Measurements from ENCODE around the gene SCMH1. TPM values are rescaled to one million over a fixed set of nuclear protein-coding genes. Genes with fewer than 3 reads are reported as not detected.
A peak's percentile ranks its signal among the peaks of the same experiment; 100 is the strongest.

Gene SCMH1
- total and polyA plus RNA-seq, 10 donors: 8.6 to 40.5 (median 26.1) TPM

DNA sequence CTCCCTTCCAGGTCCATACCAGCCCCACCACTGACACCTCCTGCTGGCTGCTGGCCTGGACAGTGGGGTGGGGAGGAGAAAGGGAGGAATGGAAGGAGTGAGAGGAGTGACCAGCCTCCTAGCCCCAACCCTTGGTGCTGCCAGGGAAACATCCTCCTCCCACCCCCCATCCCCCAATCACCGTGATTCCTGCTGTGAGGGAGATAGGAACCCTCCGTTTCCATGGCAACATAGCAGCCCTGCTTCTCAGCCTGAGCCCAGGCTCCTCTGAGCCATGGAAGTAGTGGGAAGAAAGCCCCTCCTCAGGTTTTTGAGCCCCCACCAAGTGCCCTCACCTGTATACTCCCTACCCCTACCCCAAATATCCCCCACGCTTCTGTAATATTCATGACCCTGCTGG is 44.4 kb upstream of the SCMH1 start:
- Histone ChIP-seq H3K27ac (no peak overlapping the region), H3K9me3 (no peaks in the 10 kb centered on the region), H3K36me3 (no peaks in the 10 kb centered on the region), H3K4me1 (peaks cover 0 to 43% (median 12%) of the 10 kb centered on the region in 6 donors), H3K4me3 (no peak overlapping the region), H3K27me3 (replicated peaks in 1 of 7) (peaks cover 0 to 56% (median 0%) of the 10 kb centered on the region in 7 donors)
- DNase-seq: no peak
- intact Hi-C loops (cut with DNase I; ENCODE audit: low total_unique reads): no loop called here
- TF ChIP-seq, protein P1, sequence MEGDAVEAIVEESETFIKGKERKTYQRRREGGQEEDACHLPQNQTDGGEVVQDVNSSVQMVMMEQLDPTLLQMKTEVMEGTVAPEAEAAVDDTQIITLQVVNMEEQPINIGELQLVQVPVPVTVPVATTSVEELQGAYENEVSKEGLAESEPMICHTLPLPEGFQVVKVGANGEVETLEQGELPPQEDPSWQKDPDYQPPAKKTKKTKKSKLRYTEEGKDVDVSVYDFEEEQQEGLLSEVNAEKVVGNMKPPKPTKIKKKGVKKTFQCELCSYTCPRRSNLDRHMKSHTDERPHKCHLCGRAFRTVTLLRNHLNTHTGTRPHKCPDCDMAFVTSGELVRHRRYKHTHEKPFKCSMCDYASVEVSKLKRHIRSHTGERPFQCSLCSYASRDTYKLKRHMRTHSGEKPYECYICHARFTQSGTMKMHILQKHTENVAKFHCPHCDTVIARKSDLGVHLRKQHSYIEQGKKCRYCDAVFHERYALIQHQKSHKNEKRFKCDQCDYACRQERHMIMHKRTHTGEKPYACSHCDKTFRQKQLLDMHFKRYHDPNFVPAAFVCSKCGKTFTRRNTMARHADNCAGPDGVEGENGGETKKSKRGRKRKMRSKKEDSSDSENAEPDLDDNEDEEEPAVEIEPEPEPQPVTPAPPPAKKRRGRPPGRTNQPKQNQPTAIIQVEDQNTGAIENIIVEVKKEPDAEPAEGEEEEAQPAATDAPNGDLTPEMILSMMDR (IDR thresholded peaks at IDR 0.05 in 8 of 11, conservative IDR thresholded peaks at IDR 0.05 in 3 of 11): no peak
- TF ChIP-seq POLR2AphosphoS5 (IDR thresholded peaks at IDR 0.05): no peak
- TF ChIP-seq POLR2A (IDR thresholded peaks at IDR 0.05): no peak
- 45 to 75% (median 67%) methylated on average over 3 of the region's 3 CpGs for WGBS, 5 donors

- no peaks in the 10 kb centered on the region for H3K9me3 ChIP-seq
- 49 to 81% (median 74%) methylated on average over 4 of the region's 4 CpGs for WGBS, 5 donors
- DNase-seq: no peak
- H3K4me1 ChIP-seq: peaks cover 0 to 43% (median 12%) of the 10 kb centered on the region in 6 donors
- no peaks in the 10 kb centered on the region for H3K36me3 ChIP-seq
- no peak overlapping the region for H3K27ac ChIP-seq
- TF ChIP-seq POLR2A (IDR thresholded peaks at IDR 0.05) (no peak), POLR2AphosphoS5 (IDR thresholded peaks at IDR 0.05) (no peak)
- TF ChIP-seq, protein P1 (IDR thresholded peaks at IDR 0.05 in 8 of 11, conservative IDR thresholded peaks at IDR 0.05 in 3 of 11): no peak
- H3K4me3 ChIP-seq: no peak overlapping the region
- H3K27me3 ChIP-seq (replicated peaks in 1 of 7): peaks cover 0 to 49% (median 0%) of the 10 kb centered on the region in 7 donors
- intact Hi-C loops (cut with DNase I; ENCODE audit: low total_unique reads): no loop called here
Observed at GRCh38 chr1:41285818-41286217, 43.7 kb upstream of the SCMH1 start.

GRCh38 chr1:41284121-41284520 is 42.0 kb upstream of the SCMH1 start:
- TF ChIP-seq POLR2A (IDR thresholded peaks at IDR 0.05) (no peak), POLR2AphosphoS5 (IDR thresholded peaks at IDR 0.05) (no peak)
- TF ChIP-seq, protein P1 (IDR thresholded peaks at IDR 0.05 in 8 of 11, conservative IDR thresholded peaks at IDR 0.05 in 3 of 11): no peak
- Histone ChIP-seq H3K36me3 (no peaks in the 10 kb centered on the region), H3K27ac (peak overlapping the region in 3 of 8 donors; percentile 27 to 62 (median 54)), H3K27me3 (replicated peaks in 1 of 7) (peaks cover 0 to 36% (median 0%) of the 10 kb centered on the region in 7 donors), H3K9me3 (no peaks in the 10 kb centered on the region), H3K4me1 (peaks cover 0 to 43% (median 12%) of the 10 kb centered on the region in 6 donors), H3K4me3 (no peak overlapping the region)
- DNase-seq: no peak
- WGBS, 5 donors: 69 to 79% (median 77%) methylated on average over 2 of the region's 2 CpGs
- intact Hi-C loops (cut with DNase I; ENCODE audit: low total_unique reads): loop anchor here (5.0 kb wide), 1 partner anchor 133 kb away; no protein-coding TSS in a partner anchor

GRCh38 chr1:41282679-41283317 is 40.7 kb upstream of the SCMH1 start:
- Histone ChIP-seq H3K9me3 (no peaks in the 10 kb centered on the region), H3K4me3 (no peak overlapping the region), H3K4me1 (peaks cover 0 to 48% (median 12%) of the 10 kb centered on the region in 6 donors), H3K36me3 (no peaks in the 10 kb centered on the region), H3K27me3 (replicated peaks in 1 of 7) (peaks cover 0 to 38% (median 0%) of the 10 kb centered on the region in 7 donors), H3K27ac (peak overlapping the region in 3 of 8 donors; percentile 27 to 62 (median 54))
- DNase-seq: no peak
- intact Hi-C loops (cut with DNase I; ENCODE audit: low total_unique reads): loop anchor here (5.0 kb wide), 1 partner anchor 135 kb away; no protein-coding TSS in a partner anchor
- no peak for TF ChIP-seq POLR2AphosphoS5 (IDR thresholded peaks at IDR 0.05)
- TF ChIP-seq, protein P1 (IDR thresholded peaks at IDR 0.05 in 8 of 11, conservative IDR thresholded peaks at IDR 0.05 in 3 of 11): peak; percentile 32 to 84 (median 78)
- no peak for TF ChIP-seq POLR2A (IDR thresholded peaks at IDR 0.05)
- 21 to 34% (median 32%) methylated on average over 9 of the region's 9 CpGs for WGBS, 5 donors

Data from spleen (tissue), 11 donors.